ENCODE measurements around the gene SF3B5. TPM values are rescaled to one million over a fixed set of nuclear protein-coding genes. Genes with fewer than 3 reads are reported as not detected.
A peak's percentile ranks its signal among the peaks of the same experiment; 100 is the strongest.

Gene SF3B5
- polyA plus RNA-seq, 1 donor (not counting 4 experiments of a cell fraction or from before 2014, with no cell fraction given) = 199 TPM

DNA sequence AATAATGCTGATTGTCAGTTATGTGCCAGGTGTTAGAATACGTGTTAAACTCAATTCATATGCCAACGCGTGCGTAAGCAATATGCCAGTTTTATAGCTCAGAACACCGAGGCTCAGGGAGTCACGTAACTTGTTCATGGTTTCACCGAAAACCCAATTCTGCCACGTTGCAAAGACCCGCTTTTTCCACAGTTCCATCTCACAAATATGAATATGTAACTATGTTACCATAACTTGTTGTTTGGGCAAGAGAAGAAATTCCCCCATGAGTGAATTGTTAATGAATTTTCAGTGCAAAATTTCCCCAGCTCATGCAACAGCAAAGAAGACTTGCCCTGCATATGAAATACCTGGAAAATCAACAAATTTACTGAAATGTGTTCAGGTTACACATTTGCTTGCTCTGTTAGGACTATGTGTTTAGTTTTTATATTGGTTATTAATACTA is 30.1 kb downstream of the SF3B5 start:
- DNase-seq (ENCODE audit: low read depth, low spot score) (no peak), FAIRE-seq (no peak)
- dilution Hi-C loops (cut with MboI; ENCODE audit: extremely low pct_ligation_motif_present, low sequenced_read_pairs) = no loop called here
- H3K27me3 ChIP-seq (ENCODE audit: control insufficient read depth, extremely low read depth, insufficient read depth, low read length) = peaks cover 45% of the 10 kb centered on the region
- H3K4me1 ChIP-seq (ENCODE audit: control insufficient read depth, extremely low read depth, insufficient read depth, low read length) = peaks cover 8% of the 10 kb centered on the region
- H3K27ac ChIP-seq (ENCODE audit: control insufficient read depth, insufficient read depth, low read length) = no peak overlapping the region
- H3K9ac ChIP-seq (ENCODE audit: control insufficient read depth, extremely low read depth, insufficient read depth, low read length) = no peak overlapping the region
- no peak for TF ChIP-seq EZH2 (IDR thresholded peaks at IDR 0.05; ENCODE audit: low read length)
- TF ChIP-seq, protein P1, sequence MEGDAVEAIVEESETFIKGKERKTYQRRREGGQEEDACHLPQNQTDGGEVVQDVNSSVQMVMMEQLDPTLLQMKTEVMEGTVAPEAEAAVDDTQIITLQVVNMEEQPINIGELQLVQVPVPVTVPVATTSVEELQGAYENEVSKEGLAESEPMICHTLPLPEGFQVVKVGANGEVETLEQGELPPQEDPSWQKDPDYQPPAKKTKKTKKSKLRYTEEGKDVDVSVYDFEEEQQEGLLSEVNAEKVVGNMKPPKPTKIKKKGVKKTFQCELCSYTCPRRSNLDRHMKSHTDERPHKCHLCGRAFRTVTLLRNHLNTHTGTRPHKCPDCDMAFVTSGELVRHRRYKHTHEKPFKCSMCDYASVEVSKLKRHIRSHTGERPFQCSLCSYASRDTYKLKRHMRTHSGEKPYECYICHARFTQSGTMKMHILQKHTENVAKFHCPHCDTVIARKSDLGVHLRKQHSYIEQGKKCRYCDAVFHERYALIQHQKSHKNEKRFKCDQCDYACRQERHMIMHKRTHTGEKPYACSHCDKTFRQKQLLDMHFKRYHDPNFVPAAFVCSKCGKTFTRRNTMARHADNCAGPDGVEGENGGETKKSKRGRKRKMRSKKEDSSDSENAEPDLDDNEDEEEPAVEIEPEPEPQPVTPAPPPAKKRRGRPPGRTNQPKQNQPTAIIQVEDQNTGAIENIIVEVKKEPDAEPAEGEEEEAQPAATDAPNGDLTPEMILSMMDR (optimal IDR thresholded peaks at IDR 0.05 in 1 of 3, IDR thresholded peaks at IDR 0.05 in 1 of 3, conservative IDR thresholded peaks at IDR 0.05 in 1 of 3; ENCODE audit: extremely low read depth in 1 of 3, insufficient read depth in 2 of 3, low read length in 3 of 3) = no peak
- H3K4me2 ChIP-seq (ENCODE audit: control insufficient read depth, extremely low read depth, insufficient read depth, low read depth, low read length) = peak overlapping the region; percentile 86
- H3K4me3 ChIP-seq (ENCODE audit: control insufficient read depth in 2 of 3, extremely low read depth in 1 of 3, insufficient read depth in 2 of 3, low read depth in 1 of 3, low read length in 3 of 3) = no peak overlapping the region
- no peaks in the 10 kb centered on the region for H3K36me3 ChIP-seq (ENCODE audit: control insufficient read depth in 2 of 2, extremely low read depth in 1 of 2, insufficient read depth in 2 of 2, low read length in 2 of 2)
- no peak overlapping the region for H2AFZ ChIP-seq (ENCODE audit: control insufficient read depth, low read length)
- H3K9me1 ChIP-seq (ENCODE audit: control insufficient read depth, extremely low read depth, insufficient read depth, low read length) = no peaks in the 10 kb centered on the region
- no peaks in the 10 kb centered on the region for H3K9me3 ChIP-seq (ENCODE audit: control insufficient read depth, low read depth, low read length)
- no peaks in the 10 kb centered on the region for H4K20me1 ChIP-seq (ENCODE audit: control insufficient read depth, extremely low read depth, insufficient read depth, low read length)
- no peaks in the 10 kb centered on the region for H3K79me2 ChIP-seq (ENCODE audit: control insufficient read depth, insufficient read depth, low read length)

DNA sequence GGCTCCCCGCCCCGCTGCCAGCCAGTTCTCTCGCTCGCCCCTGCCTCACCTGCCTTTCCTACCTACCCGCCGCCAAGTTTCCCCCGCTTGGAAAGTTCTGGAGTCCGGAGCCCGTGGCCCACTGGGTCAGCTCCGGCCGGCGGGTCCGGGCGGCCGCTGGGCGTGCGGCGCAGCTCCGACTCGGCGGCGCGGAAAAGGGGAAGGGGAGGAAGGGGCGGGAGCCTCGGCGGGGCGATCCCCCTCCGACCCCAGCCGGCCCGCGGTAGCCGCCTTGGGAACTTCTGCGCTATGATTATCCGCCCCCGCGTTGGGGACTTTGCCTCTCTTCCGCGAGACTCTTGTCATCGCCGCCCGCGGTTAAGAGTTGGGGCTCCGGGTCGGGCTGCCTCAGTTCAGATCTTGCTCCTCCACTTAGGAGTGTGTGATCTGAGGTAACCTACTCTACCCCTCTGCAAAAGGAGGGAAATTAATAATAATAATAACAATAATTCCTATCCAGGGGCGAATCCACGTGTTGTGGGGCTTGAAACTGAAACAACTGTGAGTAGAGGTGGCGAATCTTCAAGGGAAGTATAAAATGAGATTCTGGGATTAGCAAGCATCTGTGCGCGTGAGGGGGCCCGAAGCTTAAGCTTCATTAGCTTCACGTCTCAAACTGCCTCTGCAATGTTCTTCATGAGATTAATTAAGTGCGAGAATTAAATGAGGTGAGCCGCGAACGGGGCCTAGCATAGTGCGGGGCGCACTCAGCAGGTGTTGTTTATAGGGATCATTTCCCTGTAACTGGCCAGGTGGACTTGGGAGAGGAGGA is 30.8 kb downstream of the SF3B5 start:
- no peaks in the 10 kb centered on the region for H3K36me3 ChIP-seq (ENCODE audit: control insufficient read depth in 2 of 2, extremely low read depth in 1 of 2, insufficient read depth in 2 of 2, low read length in 2 of 2)
- H3K4me3 ChIP-seq (ENCODE audit: control insufficient read depth in 2 of 3, extremely low read depth in 1 of 3, insufficient read depth in 2 of 3, low read depth in 1 of 3, low read length in 3 of 3) = peak overlapping the region; percentile 50 to 66 (median 66)
- H3K9ac ChIP-seq (ENCODE audit: control insufficient read depth, extremely low read depth, insufficient read depth, low read length) = peak overlapping the region; percentile 13
- peaks cover 8% of the 10 kb centered on the region for H3K4me1 ChIP-seq (ENCODE audit: control insufficient read depth, extremely low read depth, insufficient read depth, low read length)
- no peak for FAIRE-seq
- dilution Hi-C loops (cut with MboI; ENCODE audit: extremely low pct_ligation_motif_present, low sequenced_read_pairs) = no loop called here
- H3K9me1 ChIP-seq (ENCODE audit: control insufficient read depth, extremely low read depth, insufficient read depth, low read length) = no peaks in the 10 kb centered on the region
- no peak for DNase-seq (ENCODE audit: low read depth, low spot score)
- no peaks in the 10 kb centered on the region for H4K20me1 ChIP-seq (ENCODE audit: control insufficient read depth, extremely low read depth, insufficient read depth, low read length)
- no peaks in the 10 kb centered on the region for H3K79me2 ChIP-seq (ENCODE audit: control insufficient read depth, insufficient read depth, low read length)
- peak overlapping the region; percentile 62 for H2AFZ ChIP-seq (ENCODE audit: control insufficient read depth, low read length)
- H3K9me3 ChIP-seq (ENCODE audit: control insufficient read depth, low read depth, low read length) = no peaks in the 10 kb centered on the region
- H3K4me2 ChIP-seq (ENCODE audit: control insufficient read depth, extremely low read depth, insufficient read depth, low read depth, low read length) = peak overlapping the region; percentile 86
- no peak overlapping the region for H3K27ac ChIP-seq (ENCODE audit: control insufficient read depth, insufficient read depth, low read length)
- TF ChIP-seq, protein P1 (optimal IDR thresholded peaks at IDR 0.05 in 1 of 3, IDR thresholded peaks at IDR 0.05 in 1 of 3, conservative IDR thresholded peaks at IDR 0.05 in 1 of 3; ENCODE audit: extremely low read depth in 1 of 3, insufficient read depth in 2 of 3, low read length in 3 of 3) = no peak
- peak; percentile 56 for TF ChIP-seq EZH2 (IDR thresholded peaks at IDR 0.05; ENCODE audit: low read length)
- peaks cover 45% of the 10 kb centered on the region for H3K27me3 ChIP-seq (ENCODE audit: control insufficient read depth, extremely low read depth, insufficient read depth, low read length)

All from keratinocyte (primary cell).